GM19455 (cell line): ENCODE measurements around the gene LRRC8D.
"Not testable (repeated sequence)": the region's sequence is repeated elsewhere in the genome, so short reads cannot be mapped to it uniquely, and the experiment has no call there.

Experiments used
- ATAC-seq: cut with Tn5 transposase; IDR thresholded peaks from one replicate; pipeline ENCODE4 v1.9.1; 2021; ENCODE audit not compliant: unreplicated experiment

LRRC8D gene

DNA sequence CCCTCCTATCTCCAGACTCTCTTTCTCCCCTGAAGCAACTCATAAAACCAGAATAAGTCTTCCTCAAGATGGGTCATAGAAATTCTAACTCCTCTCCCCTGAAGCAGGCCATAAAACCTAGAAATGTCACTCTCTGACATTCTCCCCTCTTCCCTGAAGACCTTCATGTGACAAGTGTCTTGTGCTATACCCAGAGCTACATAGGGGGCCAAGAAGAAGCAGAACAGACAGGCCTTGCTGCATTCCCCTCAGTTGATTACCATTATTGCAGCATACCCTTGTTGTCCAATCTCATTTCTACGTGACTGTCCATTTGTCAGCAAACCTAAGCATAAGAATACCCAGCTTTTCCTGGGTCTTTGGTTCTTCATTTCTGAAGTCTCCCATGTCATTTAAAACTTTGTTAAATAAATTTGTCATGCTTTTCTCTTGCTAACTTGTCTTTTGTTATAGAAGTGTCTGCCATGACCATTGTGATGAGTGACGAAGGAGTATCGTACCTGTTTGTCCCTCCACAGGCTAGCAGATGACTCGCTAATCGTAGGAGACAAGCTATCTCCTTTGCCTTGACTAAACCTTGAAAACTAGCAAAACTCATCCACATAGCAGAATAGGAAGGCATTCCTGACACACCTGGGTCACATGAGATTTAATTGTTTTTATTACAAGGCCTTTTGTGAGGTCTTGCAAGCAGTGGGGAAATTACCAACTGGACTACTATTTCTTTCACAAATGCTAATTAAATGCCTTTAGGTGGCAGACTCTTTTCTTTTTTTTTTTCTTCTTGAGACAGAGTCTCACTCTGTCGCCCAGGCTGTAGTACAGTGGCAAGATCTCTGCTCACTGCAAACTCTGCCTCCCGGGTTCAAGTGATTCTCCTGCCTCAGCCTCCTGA is 134.7 kb downstream of the LRRC8D start:
- ATAC-seq, result no peak

DNA sequence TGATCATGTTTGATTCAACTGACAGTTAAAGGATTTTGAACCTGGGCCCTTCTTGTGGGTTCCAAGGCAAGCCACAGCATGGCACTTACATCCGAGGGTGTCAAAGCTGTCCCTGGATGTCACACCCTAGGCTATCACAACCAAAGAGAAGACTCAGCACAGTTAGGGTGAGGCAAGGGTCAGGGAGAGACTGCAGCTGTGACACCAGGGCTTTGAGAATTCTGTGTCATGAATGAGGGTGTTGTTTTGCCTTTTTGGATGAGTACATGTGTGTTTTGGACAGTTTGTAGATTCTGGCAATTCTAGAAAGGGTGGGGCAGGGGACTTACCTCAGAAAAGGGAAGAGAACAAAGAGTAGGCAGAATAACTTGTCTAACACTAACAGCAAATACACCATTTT is 136.3 kb downstream of the LRRC8D start:
- ATAC-seq, result no peak

- no peak for ATAC-seq
Measured at GRCh38 chr1:89958851-89959654, 138.2 kb downstream of the LRRC8D start.

DNA sequence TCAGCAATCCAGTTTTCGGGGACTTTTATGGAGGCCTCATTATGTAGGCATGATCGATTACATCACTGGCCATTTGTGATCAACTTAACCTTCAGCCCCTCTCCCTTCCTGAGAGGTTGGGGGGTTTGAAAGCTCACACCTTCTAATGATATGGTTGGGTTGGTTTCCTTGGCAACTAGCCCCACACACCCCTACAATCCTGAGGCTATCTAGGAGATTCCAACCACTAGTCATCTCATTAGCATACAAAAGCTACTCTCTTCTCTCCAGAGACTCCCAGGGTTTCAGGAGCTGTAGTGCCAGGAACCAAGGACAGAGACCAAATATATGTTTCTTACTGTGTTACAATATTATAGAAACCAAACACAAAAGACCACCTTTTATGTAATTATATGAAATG is 138.9 kb downstream of the LRRC8D start:
- no peak for ATAC-seq

DNA sequence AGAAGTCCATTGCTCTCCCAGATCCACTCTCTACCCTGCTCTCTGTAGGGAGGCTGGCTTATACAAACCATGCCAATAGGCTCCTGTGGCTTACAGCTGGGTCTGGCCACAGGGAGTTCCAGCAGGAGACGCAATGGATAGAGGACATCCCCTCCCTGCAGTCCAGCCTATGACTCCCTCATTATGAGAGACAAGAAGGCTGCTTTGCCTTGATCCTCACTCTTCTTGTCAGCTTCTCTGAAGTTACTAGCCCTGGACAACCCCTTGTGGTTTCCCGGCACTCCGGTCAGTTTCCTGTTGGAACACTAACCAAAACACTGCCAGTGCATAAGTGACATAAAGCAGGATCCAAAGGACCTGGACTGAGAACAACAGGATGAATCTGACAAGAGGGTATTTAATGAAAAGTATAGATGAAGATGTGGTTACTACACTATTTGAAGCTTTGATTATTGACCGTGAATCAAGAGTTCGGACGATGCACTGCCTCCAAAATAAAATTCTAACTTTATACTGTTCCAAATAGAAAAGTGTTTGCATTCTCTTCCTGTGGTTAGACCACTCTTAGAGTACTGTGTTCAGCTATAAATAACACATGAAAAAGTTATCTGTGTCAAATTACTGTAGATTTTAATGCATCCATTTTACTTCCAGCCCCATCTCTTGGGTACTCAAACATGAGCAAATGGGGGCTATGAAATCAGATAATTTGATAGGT is 141.4 kb downstream of the LRRC8D start:
- ATAC-seq, result no peak

DNA sequence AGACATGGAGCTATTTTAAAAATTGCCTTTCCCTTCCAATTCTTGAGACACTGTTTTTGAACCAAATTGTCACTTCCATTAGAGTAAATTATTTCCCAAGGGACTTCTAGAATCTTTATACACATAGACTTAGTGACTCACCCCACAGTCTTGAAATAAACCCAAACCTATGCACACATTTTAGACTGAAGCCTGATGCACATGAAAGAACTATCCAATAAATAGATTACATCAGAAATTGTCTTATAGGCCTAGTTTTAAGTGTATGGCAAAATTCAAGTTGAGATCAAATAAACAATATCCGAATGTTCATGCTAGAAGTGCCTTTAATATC is 141.9 kb downstream of the LRRC8D start:
- no peak for ATAC-seq

DNA sequence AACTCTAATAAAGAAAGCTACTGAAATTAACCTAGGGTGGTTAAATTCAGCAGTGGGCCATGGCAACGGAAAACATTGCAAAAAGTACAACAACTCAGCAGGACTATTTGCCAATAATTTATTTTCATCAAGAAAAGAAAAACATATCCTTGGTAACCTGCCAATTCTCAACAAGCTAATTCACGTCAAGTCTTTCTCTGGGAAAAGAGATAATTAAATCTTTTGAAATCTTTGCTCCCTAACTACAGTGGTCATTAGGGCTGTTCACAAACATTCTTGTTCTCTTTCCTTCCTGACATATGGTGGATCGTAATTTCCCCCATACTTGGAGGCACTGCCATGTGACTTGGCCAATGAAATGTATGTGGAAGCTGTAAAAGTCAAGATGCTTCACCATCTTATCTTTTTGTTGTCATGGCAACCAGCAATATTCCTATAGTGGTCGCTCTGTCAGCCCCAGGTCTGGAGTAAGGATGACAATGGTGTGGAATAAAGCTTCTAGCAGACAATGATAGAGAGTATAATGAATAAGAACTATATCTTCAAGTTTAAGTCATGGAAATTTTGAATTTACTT is 144.4 kb downstream of the LRRC8D start:
- no peak for ATAC-seq

- ATAC-seq, result no peak
Measured at GRCh38 chr1:89966656-89967055, 145.8 kb downstream of the LRRC8D start.

GRCh38 chr1:89971600-89971999 is 150.8 kb downstream of the LRRC8D start:
- no peak for ATAC-seq

DNA sequence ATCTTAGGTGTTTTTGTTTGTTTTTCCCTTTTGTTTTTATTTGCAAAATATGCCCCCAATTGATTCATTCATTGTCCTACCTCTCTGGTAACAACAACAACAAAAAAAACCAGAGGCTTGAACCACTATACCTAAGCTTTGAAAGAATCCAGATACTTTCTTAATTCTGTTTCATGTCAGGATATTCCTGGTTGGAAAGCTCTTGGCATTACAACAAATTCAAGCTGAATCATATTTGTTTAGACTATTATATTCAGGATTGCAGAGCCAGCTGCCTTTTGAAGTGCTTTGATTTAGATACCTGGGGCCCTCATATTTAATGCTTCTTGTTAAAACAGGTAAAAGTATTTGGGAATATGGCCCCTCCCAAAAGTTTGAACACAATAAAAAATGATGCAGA is 151.2 kb downstream of the LRRC8D start:
- ATAC-seq, result no peak

- no peak for ATAC-seq
Measured at GRCh38 chr1:89973471-89974127, 152.8 kb downstream of the LRRC8D start.

- ATAC-seq, result no peak
Measured at GRCh38 chr1:89974256-89974655, 153.4 kb downstream of the LRRC8D start.

GRCh38 chr1:89974696-89975470 is 154.1 kb downstream of the LRRC8D start:
- no peak for ATAC-seq

GRCh38 chr1:89975540-89976125 is 154.8 kb downstream of the LRRC8D start:
- no peak for ATAC-seq

DNA sequence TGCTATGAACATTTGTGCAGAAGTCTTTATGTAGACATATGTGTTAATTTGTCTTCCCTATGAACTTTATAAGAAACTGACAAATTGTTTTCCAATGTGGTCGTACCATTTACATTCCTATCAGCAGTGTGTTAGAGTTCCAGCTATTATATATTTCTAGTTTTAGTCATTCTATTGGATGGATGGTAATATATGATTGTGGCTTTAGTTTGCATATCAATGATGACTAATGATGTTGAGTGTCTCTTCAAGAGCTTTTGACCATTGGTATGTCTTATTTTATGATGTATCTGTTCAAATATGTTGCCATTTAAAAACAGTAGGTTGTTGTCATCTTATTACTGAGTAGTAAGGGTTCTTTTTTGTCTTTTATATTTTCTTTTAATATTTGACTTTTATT is 157.9 kb downstream of the LRRC8D start:
- no peak for ATAC-seq

GRCh38 chr1:89980605-89981004 is 159.8 kb downstream of the LRRC8D start:
- no peak for ATAC-seq

DNA sequence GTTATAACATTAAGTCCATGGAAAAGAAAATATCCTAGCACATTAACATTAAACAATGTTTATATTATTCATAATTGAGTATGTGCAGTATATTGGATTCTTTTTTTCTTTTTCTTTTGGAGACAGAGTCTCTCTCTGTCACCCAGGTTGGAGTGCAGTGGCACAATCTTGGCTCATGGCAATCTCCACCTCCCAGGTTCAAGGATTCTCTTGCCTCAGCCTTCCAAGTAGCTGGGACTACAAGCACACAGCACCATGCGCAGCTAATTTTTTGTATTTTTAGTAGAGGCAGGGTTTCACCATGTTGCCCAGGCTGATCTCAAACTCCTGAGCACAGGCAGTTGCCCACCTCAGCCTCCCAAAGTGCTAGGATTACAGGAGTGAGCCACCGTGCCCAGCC is 162.0 kb downstream of the LRRC8D start:
- not testable (repeated sequence) for ATAC-seq

GRCh38 chr1:89984564-89985116 is 163.8 kb downstream of the LRRC8D start:
- ATAC-seq, result not testable (repeated sequence)

GRCh38 chr1:89986020-89986419 is 165.2 kb downstream of the LRRC8D start:
- ATAC-seq, result no peak
